GM18507 (cell line): ENCODE results near the gene UQCR11.

ENCODE experiments used
- DNase-seq: peaks from one replicate; pipeline ENCODE4 v3.0.0; 2011; ENCODE audit warnings: low read depth; ENCODE audit not compliant: insufficient read length; ENCODE audit errors: extremely low spot score
- FAIRE-seq: peaks from 2 replicates; lab custom pipeline; 2011; peaks lifted over from hg19 to GRCh38; lab: Jason Lieb, UNC

Gene UQCR11

GRCh38 chr19:1636325-1637236 lies 31.3 kb upstream of the UQCR11 start:
- DNase-seq = no peak
- FAIRE-seq = no peak

- FAIRE-seq (no peak), DNase-seq (no peak)
Observed at GRCh38 chr19:1634938-1635243, 29.6 kb upstream of the UQCR11 start.

DNA sequence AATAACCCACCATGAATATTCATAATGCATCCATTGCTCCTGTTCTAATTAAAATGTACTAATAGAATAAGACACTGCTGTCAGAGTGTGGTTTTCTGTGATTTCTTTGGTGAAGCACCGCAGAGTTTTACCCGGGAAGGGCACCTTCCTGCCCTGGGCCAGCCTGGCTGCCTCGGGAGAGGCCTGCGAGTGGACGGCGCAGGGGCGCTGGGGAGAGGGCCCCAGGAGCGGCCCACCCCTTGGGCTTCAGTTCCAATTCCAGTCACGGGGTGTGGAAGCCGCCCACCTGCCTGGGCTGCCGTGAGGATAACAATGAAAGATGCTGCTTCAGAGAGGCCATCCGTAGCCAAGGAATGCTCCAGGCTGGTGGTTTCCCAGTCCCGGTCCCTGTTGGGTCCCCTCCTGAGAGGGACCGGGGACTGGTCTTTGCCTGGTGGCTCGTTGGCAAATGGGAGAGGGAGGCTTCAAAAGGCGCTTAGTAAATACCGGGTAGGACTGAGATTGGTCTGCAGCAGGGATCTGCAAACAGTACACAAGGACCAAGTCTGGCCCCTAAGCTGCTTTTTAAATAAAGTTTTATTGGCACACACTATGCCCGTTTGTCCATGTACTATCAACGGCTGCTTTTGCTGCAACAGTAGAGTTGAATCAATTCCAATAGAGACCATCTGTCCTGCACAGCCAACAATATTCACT lies 29.1 kb upstream of the UQCR11 start:
- no peak for FAIRE-seq
- no peak for DNase-seq

GRCh38 chr19:1633269-1633826 lies 28.1 kb upstream of the UQCR11 start:
- FAIRE-seq (no peak), DNase-seq (no peak)

- FAIRE-seq = no peak
- no peak for DNase-seq
Observed at GRCh38 chr19:1632462-1633268, 27.4 kb upstream of the UQCR11 start.

GRCh38 chr19:1631557-1632100 lies 26.4 kb upstream of the UQCR11 start:
- no peak for FAIRE-seq
- no peak for DNase-seq

GRCh38 chr19:1630811-1631210 lies 25.5 kb upstream of the UQCR11 start:
- FAIRE-seq (no peak), DNase-seq (no peak)

GRCh38 chr19:1630012-1630411 lies 24.8 kb upstream of the UQCR11 start:
- no peak for FAIRE-seq
- DNase-seq = no peak

DNA sequence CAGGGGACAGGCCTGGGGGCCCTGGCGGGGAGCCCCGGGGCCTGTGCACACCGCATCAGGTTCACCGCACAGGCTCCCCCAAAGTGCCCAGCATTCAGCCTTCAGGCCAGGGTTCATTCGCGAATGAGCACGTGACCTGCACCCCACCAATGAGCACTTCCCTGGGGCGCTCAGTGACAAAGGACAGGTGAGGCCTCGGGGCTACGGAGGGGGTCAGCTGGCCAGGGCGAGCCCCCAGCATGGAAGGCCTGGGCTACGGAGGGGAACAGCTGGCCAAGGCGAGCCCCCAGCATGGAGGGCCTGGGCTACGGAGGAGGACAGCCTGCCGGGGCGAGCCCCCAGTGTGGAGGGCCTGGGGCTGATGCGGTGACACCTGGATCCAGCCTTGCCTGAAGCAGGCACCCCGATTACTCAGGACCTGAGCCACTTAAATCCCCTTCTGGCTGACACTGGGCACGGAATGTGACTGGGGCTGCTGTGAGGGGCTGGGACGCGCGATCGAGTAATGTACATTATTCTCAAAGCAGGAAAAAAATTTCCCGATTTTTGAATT lies 24.1 kb upstream of the UQCR11 start:
- no peak for FAIRE-seq
- no peak for DNase-seq

- no peak for DNase-seq
- no peak for FAIRE-seq
Observed at GRCh38 chr19:1627194-1627593, 21.9 kb upstream of the UQCR11 start.

- FAIRE-seq = no peak
- no peak for DNase-seq
Observed at GRCh38 chr19:1626417-1627010, 21.3 kb upstream of the UQCR11 start.

- peak; percentile 58 for FAIRE-seq
- no peak for DNase-seq
Observed at GRCh38 chr19:1624458-1624857, 19.2 kb upstream of the UQCR11 start.

GRCh38 chr19:1622541-1622940 lies 17.3 kb upstream of the UQCR11 start:
- DNase-seq = no peak
- no peak for FAIRE-seq

GRCh38 chr19:1622007-1622406 lies 16.7 kb upstream of the UQCR11 start:
- DNase-seq (no peak), FAIRE-seq (no peak)

DNA sequence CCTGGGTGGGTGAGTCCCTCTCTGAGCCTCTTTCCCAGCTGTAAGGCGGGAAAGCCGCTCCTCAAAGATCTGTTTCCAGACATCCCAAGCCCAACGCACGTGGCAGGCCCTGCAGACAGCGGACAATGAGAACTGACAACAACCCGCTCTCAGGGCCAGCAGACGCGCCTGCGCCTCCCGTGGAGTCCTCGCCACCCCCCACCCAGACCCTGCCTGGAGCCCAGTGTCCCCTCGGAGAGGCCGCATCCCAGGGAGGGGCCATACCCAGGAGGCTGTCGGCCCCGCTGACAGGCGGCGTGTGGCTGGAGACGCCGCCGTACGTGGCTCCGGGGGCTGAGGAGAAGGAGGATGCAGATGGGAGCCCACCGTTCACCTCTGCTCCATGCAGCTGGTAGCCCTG lies 16.3 kb upstream of the UQCR11 start:
- DNase-seq = no peak
- no peak for FAIRE-seq

DNA sequence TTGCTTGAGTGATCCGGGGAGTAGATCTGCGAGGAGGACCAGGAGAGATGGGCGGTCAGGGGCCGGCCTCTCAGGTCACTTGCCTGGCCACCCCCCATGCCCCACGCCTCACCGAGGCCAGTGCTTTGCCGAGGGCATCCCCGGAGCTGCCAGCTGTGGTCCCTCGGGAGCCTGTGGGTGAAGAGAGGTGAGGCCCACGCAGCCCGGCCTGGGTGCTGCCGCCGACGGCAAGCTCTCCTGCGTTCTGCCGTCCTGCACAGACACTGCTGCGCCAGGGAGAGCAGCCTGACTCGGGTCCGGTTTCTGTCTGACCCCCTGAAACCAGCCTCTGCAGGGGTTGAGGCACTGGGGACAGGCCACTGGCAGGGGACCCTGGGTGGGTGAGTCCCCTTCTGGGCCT lies 15.8 kb upstream of the UQCR11 start:
- no peak for FAIRE-seq
- DNase-seq = no peak

DNA sequence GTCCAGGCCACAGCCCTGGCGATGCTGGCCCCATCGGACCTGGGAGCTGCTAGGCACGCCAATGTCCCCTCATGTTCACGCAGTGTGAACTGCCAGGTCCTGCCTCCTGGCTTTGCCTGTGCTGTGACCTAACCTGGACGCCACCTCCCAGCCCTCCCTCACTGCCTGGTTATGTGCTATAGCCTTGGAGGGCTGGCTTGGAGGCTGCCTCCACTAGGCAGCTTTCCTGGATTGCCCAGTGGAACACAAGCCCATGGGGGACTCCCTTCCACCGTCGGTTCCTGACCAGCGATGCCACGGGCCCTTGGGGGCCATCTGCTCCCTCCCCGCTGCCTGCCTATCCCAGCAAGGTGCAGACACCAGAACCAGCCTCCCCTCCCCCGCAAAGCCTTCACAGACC lies 15.2 kb upstream of the UQCR11 start:
- no peak for DNase-seq
- FAIRE-seq = no peak

- DNase-seq = no peak
- no peak for FAIRE-seq
Observed at GRCh38 chr19:1619703-1620102, 14.4 kb upstream of the UQCR11 start.

GRCh38 chr19:1619094-1619439 lies 13.8 kb upstream of the UQCR11 start:
- FAIRE-seq = no peak
- no peak for DNase-seq
